Activated naive CD4-positive, alpha-beta T cell treated with anti-CD3 and anti-CD28 coated beads, Interleukin-2, amount 50 U/mL, for 24 hours (primary cell): ENCODE measurements around the gene MMP20.

Experiments used
- H3K27ac Mint-ChIP-seq: one replicate; pipeline ENCODE4 v1.8.0; 2021; ENCODE audit warnings: mild to moderate bottlenecking, mixed read lengths
- H3K27me3 Mint-ChIP-seq: one replicate; pipeline ENCODE4 v1.8.0; 2021; ENCODE audit warnings: mixed read lengths
- H3K36me3 Mint-ChIP-seq: one replicate; pipeline ENCODE4 v1.8.0; 2021; ENCODE audit warnings: mixed read lengths
- H3K4me1 Mint-ChIP-seq: one replicate; pipeline ENCODE4 v1.8.0; 2021; ENCODE audit warnings: mixed read lengths
- H3K4me3 Mint-ChIP-seq: one replicate; pipeline ENCODE4 v1.8.0; 2021; ENCODE audit warnings: mild to moderate bottlenecking, mixed read lengths
- H3K9me3 Mint-ChIP-seq: one replicate; pipeline ENCODE4 v1.8.0; 2021; ENCODE audit warnings: mixed read lengths

The MMP20 gene

GRCh38 chr11:102590276-102591049, 34.7 kb downstream of the MMP20 start:
- peaks cover 6% of the 10 kb centered on the region for H3K9me3 Mint-ChIP-seq
- no peaks in the 10 kb centered on the region for H3K27me3 Mint-ChIP-seq
- peaks cover 10% of the 10 kb centered on the region for H3K4me1 Mint-ChIP-seq
- no peak overlapping the region for H3K27ac Mint-ChIP-seq
- peaks cover 4% of the 10 kb centered on the region for H3K36me3 Mint-ChIP-seq
- H3K4me3 Mint-ChIP-seq: no peak overlapping the region

- Mint-ChIP-seq H3K27me3 (no peaks in the 10 kb centered on the region), H3K4me3 (no peak overlapping the region), H3K9me3 (peaks cover 6% of the 10 kb centered on the region), H3K27ac (no peak overlapping the region), H3K4me1 (peaks cover 10% of the 10 kb centered on the region), H3K36me3 (peaks cover 5% of the 10 kb centered on the region)
Measured at GRCh38 chr11:102589047-102589459, 36.1 kb downstream of the MMP20 start.

GRCh38 chr11:102587722-102588121, 37.4 kb downstream of the MMP20 start:
- no peak overlapping the region for H3K27ac Mint-ChIP-seq
- H3K36me3 Mint-ChIP-seq: peaks cover 5% of the 10 kb centered on the region
- H3K27me3 Mint-ChIP-seq: no peaks in the 10 kb centered on the region
- peaks cover 10% of the 10 kb centered on the region for H3K4me1 Mint-ChIP-seq
- H3K4me3 Mint-ChIP-seq: no peak overlapping the region
- H3K9me3 Mint-ChIP-seq: peaks cover 6% of the 10 kb centered on the region

- Mint-ChIP-seq H3K27me3 (no peaks in the 10 kb centered on the region), H3K27ac (no peak overlapping the region), H3K4me3 (no peak overlapping the region), H3K9me3 (peaks cover 6% of the 10 kb centered on the region), H3K36me3 (peaks cover 5% of the 10 kb centered on the region), H3K4me1 (peaks cover 18% of the 10 kb centered on the region)
Measured at GRCh38 chr11:102583141-102583873, 41.8 kb downstream of the MMP20 start.

GRCh38 chr11:102582140-102582539, 43.0 kb downstream of the MMP20 start:
- no peaks in the 10 kb centered on the region for H3K27me3 Mint-ChIP-seq
- peaks cover 1% of the 10 kb centered on the region for H3K9me3 Mint-ChIP-seq

GRCh38 chr11:102581066-102581465, 44.1 kb downstream of the MMP20 start:
- H3K9me3 Mint-ChIP-seq: no peaks in the 10 kb centered on the region
- peak overlapping the region; percentile 15 for H3K27ac Mint-ChIP-seq
- peaks cover 1% of the 10 kb centered on the region for H3K36me3 Mint-ChIP-seq
- peaks cover 37% of the 10 kb centered on the region for H3K4me1 Mint-ChIP-seq
- H3K27me3 Mint-ChIP-seq: no peaks in the 10 kb centered on the region
- no peak overlapping the region for H3K4me3 Mint-ChIP-seq

More at GRCh38 chr11:102582140-102582539, 43.0 kb downstream of the MMP20 start:
- Mint-ChIP-seq H3K4me3 (no peak overlapping the region), H3K27ac (no peak overlapping the region), H3K4me1 (peaks cover 26% of the 10 kb centered on the region), H3K36me3 (peaks cover 2% of the 10 kb centered on the region)

GRCh38 chr11:102580185-102580951, 44.8 kb downstream of the MMP20 start:
- Mint-ChIP-seq H3K27ac (peak overlapping the region; percentile 42), H3K4me3 (no peak overlapping the region), H3K27me3 (no peaks in the 10 kb centered on the region), H3K36me3 (peaks cover 1% of the 10 kb centered on the region), H3K4me1 (peaks cover 44% of the 10 kb centered on the region), H3K9me3 (no peaks in the 10 kb centered on the region)

- Mint-ChIP-seq H3K4me1 (peaks cover 45% of the 10 kb centered on the region), H3K27ac (no peak overlapping the region), H3K27me3 (no peaks in the 10 kb centered on the region), H3K9me3 (no peaks in the 10 kb centered on the region), H3K4me3 (no peak overlapping the region), H3K36me3 (no peaks in the 10 kb centered on the region)
Measured at GRCh38 chr11:102577723-102578122, 47.4 kb downstream of the MMP20 start.

GRCh38 chr11:102577182-102577581, 48.0 kb downstream of the MMP20 start:
- Mint-ChIP-seq H3K27me3 (no peaks in the 10 kb centered on the region), H3K27ac (no peak overlapping the region), H3K36me3 (no peaks in the 10 kb centered on the region), H3K4me3 (no peak overlapping the region), H3K9me3 (no peaks in the 10 kb centered on the region), H3K4me1 (peaks cover 45% of the 10 kb centered on the region)

- no peaks in the 10 kb centered on the region for H3K27me3 Mint-ChIP-seq
- H3K36me3 Mint-ChIP-seq: no peaks in the 10 kb centered on the region
- peaks cover 43% of the 10 kb centered on the region for H3K4me1 Mint-ChIP-seq
- H3K27ac Mint-ChIP-seq: peak overlapping the region; percentile 15
- H3K9me3 Mint-ChIP-seq: peaks cover 5% of the 10 kb centered on the region
- H3K4me3 Mint-ChIP-seq: peak overlapping the region; percentile 43
Measured at GRCh38 chr11:102576350-102576749, 48.8 kb downstream of the MMP20 start.

GRCh38 chr11:102575012-102575411, 50.1 kb downstream of the MMP20 start:
- no peak overlapping the region for H3K27ac Mint-ChIP-seq
- H3K36me3 Mint-ChIP-seq: no peaks in the 10 kb centered on the region
- H3K27me3 Mint-ChIP-seq: no peaks in the 10 kb centered on the region
- no peak overlapping the region for H3K4me3 Mint-ChIP-seq
- peaks cover 5% of the 10 kb centered on the region for H3K9me3 Mint-ChIP-seq
- H3K4me1 Mint-ChIP-seq: peaks cover 30% of the 10 kb centered on the region

- peaks cover 5% of the 10 kb centered on the region for H3K9me3 Mint-ChIP-seq
- H3K27me3 Mint-ChIP-seq: no peaks in the 10 kb centered on the region
- H3K27ac Mint-ChIP-seq: no peak overlapping the region
- no peak overlapping the region for H3K4me3 Mint-ChIP-seq
- no peaks in the 10 kb centered on the region for H3K36me3 Mint-ChIP-seq
- H3K4me1 Mint-ChIP-seq: peaks cover 26% of the 10 kb centered on the region
Measured at GRCh38 chr11:102573851-102574250, 51.3 kb downstream of the MMP20 start.

GRCh38 chr11:102572554-102573220, 52.4 kb downstream of the MMP20 start:
- H3K27me3 Mint-ChIP-seq: no peaks in the 10 kb centered on the region
- peaks cover 24% of the 10 kb centered on the region for H3K4me1 Mint-ChIP-seq
- peaks cover 12% of the 10 kb centered on the region for H3K9me3 Mint-ChIP-seq
- no peak overlapping the region for H3K4me3 Mint-ChIP-seq
- H3K36me3 Mint-ChIP-seq: no peaks in the 10 kb centered on the region
- H3K27ac Mint-ChIP-seq: no peak overlapping the region

GRCh38 chr11:102568851-102569250, 56.3 kb downstream of the MMP20 start:
- Mint-ChIP-seq H3K4me1 (peaks cover 4% of the 10 kb centered on the region), H3K9me3 (peaks cover 17% of the 10 kb centered on the region), H3K4me3 (no peak overlapping the region), H3K27me3 (no peaks in the 10 kb centered on the region), H3K36me3 (peaks cover 8% of the 10 kb centered on the region), H3K27ac (no peak overlapping the region)

- H3K36me3 Mint-ChIP-seq: peaks cover 8% of the 10 kb centered on the region
- H3K27ac Mint-ChIP-seq: peak overlapping the region; percentile 35
- no peak overlapping the region for H3K4me3 Mint-ChIP-seq
- peaks cover 12% of the 10 kb centered on the region for H3K9me3 Mint-ChIP-seq
- H3K4me1 Mint-ChIP-seq: peaks cover 28% of the 10 kb centered on the region
- H3K27me3 Mint-ChIP-seq: no peaks in the 10 kb centered on the region
Measured at GRCh38 chr11:102566112-102566511, 59.0 kb downstream of the MMP20 start.
